HG02852 (cell line): ENCODE measurements around the gene MYOF.
"Not testable (repeated sequence)": the region's sequence is repeated elsewhere in the genome, so short reads cannot be mapped to it uniquely, and the experiment has no call there.

Source experiments
- ATAC-seq: cut with Tn5 transposase; IDR thresholded peaks from one replicate; pipeline ENCODE4 v1.9.1; 2021; ENCODE audit warnings: mild to moderate bottlenecking, moderate library complexity; ENCODE audit not compliant: unreplicated experiment

MYOF gene

GRCh38 chr10:93485690-93486089, 3.6 kb upstream of the MYOF start:
- ATAC-seq, result no peak

- no peak for ATAC-seq
These were observed 443 bp downstream of the MYOF start for GRCh38 chr10:93481637-93482144.

GRCh38 chr10:93478873-93479272, 3.3 kb downstream of the MYOF start:
- no peak for ATAC-seq

- ATAC-seq, result no peak
These were observed 5.4 kb downstream of the MYOF start for GRCh38 chr10:93476756-93477155.

GRCh38 chr10:93475871-93476270, 6.3 kb downstream of the MYOF start:
- ATAC-seq, result no peak

GRCh38 chr10:93475227-93475626, 6.9 kb downstream of the MYOF start:
- ATAC-seq, result no peak

- ATAC-seq, result no peak
These were observed 8.2 kb downstream of the MYOF start for GRCh38 chr10:93473804-93474472.

- ATAC-seq, result no peak
These were observed 9.0 kb downstream of the MYOF start for GRCh38 chr10:93473161-93473560.

GRCh38 chr10:93471110-93471651, 11.0 kb downstream of the MYOF start:
- no peak for ATAC-seq

- ATAC-seq, result no peak
These were observed 12.7 kb downstream of the MYOF start for GRCh38 chr10:93469454-93469853.

GRCh38 chr10:93468461-93469213, 13.5 kb downstream of the MYOF start:
- ATAC-seq, result no peak

GRCh38 chr10:93467635-93468034, 14.5 kb downstream of the MYOF start:
- ATAC-seq, result not testable (repeated sequence)

GRCh38 chr10:93465806-93466675, 16.1 kb downstream of the MYOF start:
- no peak for ATAC-seq

- ATAC-seq, result no peak
These were observed 17.3 kb downstream of the MYOF start for GRCh38 chr10:93464776-93465388.

- ATAC-seq, result no peak
These were observed 18.2 kb downstream of the MYOF start for GRCh38 chr10:93463723-93464476.

GRCh38 chr10:93462881-93463280, 19.3 kb downstream of the MYOF start:
- no peak for ATAC-seq

- ATAC-seq, result no peak
These were observed 19.8 kb downstream of the MYOF start for GRCh38 chr10:93462371-93462770.

- no peak for ATAC-seq
These were observed 20.3 kb downstream of the MYOF start for GRCh38 chr10:93461807-93462178.

- no peak for ATAC-seq
These were observed 20.9 kb downstream of the MYOF start for GRCh38 chr10:93461109-93461806.
